Measurements from ENCODE around the gene MAP1LC3B2.
"Not testable (repeated sequence)": the region's sequence is repeated elsewhere in the genome, so short reads cannot be mapped to it uniquely, and the experiment has no call there.

The MAP1LC3B2 gene

DNA sequence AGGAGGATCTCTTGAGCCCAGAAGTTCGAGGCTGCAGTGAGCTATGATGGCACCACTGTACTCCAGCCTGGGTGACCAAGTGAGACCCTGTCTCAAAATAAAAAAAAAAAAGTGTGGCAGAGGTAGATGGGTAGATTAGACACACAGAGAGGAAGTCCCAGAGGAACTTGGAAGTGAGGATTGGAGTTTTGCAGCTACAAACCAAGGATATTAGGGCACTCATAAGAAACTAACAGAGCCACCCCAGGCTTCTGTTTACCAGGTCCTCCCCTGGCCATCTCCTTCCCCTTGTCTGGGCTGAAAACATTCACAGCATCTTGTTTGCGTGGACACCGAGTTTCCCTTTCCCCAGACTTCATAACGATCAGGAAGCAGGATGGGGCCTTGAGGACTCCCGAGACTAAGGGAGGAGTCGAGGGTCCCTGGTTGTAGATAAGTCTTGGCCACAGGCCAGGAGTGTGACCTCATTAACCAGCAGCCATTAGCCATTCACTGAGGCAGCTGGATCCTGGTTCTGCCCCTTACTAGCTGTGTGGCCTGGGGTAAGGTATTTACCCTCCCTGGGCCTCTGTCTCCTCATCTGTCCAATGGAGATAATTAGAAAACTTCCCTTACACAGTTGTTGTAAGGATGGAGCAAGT is 2.1 kb downstream of the MAP1LC3B2 start:
- DNase-seq = no peak

- DNase-seq = no peak
Measured at GRCh38 chr12:116562090-116562489, 2.9 kb downstream of the MAP1LC3B2 start.

DNA sequence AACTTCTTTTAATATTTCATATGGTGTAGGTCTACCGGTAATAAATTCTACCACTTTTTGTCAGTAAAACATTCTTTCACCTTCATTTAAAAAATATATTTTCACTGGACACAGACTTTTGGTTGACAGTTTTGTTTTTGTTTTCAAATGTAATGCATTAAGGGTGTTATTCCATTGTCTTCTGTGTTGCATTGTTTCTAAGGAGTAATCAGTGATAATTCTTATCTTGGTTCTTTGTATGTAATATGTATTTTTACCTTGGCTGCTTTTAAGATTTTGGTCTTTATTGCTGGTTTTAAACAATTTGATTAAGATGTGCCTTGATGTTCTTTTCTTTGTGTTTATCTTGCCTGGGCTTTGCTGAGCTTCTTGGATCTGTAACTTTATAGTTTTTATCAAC is 4.1 kb downstream of the MAP1LC3B2 start:
- no peak for DNase-seq

GRCh38 chr12:116564080-116564479 is 4.9 kb downstream of the MAP1LC3B2 start:
- no peak for DNase-seq

DNA sequence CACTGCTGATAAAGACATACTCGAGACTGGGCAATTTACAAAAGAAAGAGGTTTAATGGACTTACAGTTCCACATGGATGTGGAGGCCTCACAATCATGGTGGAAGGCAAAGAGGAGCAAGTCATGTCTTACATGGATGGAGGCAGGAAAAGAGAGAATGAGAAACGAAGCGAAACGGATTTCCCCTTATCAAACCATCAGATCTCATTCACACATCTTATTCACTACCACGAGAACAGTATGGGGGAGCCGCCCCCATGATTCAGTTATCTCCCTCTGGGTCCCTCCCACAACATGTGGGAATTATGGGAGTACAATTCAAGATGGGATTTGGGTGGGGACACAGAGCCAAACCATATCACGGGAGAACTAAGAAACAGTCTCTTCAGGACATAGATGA is 6.0 kb downstream of the MAP1LC3B2 start:
- DNase-seq = not testable (repeated sequence)

GRCh38 chr12:116565963-116566362 is 6.8 kb downstream of the MAP1LC3B2 start:
- DNase-seq = no peak

- DNase-seq = no peak
Measured at GRCh38 chr12:116568203-116568602, 9.0 kb downstream of the MAP1LC3B2 start.

DNA sequence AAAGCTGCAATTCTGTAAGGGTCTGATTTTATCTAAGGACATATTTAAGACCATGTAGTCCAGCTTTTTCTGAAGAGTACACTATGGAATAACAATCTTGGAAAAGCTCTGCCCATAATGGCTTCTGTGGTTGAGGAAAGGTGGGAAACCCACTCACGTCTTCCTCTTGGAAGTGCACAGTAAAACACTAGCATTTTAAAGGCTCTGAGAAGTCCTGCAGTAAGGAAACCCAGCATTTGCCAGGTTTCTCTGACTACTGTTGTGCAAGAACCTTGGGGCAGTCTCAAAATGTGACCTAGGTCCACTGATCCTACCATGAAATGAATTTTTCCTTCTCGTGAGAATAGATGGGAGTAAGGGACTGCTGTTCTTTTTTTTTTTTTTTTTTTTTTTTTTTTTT is 11.9 kb downstream of the MAP1LC3B2 start:
- DNase-seq = no peak

DNA sequence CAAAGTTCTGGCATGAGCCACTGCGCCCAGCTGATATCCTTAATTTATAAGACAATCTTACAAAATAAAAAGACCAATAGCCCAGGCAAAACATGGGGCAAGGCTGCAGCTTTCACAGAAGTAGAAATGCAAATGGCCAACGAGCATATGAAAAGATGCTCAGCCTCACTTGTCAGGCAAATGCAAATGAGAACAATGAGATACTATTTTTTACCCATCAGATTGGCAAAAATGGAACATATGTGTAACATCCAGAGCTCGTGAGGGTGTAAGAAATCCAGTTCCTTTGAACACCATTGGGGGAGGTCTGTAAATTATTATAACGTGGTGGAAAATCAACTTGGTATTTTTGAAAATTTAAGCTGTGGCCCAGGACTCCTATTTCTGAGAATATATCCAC is 14.6 kb downstream of the MAP1LC3B2 start:
- DNase-seq = no peak

DNA sequence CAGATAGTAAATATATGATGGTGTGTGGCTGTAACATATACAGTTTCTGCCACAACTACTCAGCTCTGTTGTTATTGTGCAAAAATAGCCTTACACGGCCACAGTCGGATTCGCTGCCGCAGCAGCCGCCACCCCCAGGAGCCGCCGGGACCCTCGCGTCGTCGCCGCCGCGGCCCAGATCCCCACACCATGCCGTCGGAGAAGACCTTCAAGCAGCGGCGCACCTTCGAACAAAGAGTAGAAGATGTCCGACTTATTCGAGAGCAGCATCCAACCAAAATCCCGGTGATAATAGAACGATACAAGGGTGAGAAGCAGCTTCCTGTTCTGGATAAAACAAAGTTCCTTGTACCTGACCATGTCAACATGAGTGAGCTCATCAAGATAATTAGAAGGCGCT is 16.6 kb downstream of the MAP1LC3B2 start:
- DNase-seq = not testable (repeated sequence)

- no peak for DNase-seq
Measured at GRCh38 chr12:116577154-116577561, 18.0 kb downstream of the MAP1LC3B2 start.

DNA sequence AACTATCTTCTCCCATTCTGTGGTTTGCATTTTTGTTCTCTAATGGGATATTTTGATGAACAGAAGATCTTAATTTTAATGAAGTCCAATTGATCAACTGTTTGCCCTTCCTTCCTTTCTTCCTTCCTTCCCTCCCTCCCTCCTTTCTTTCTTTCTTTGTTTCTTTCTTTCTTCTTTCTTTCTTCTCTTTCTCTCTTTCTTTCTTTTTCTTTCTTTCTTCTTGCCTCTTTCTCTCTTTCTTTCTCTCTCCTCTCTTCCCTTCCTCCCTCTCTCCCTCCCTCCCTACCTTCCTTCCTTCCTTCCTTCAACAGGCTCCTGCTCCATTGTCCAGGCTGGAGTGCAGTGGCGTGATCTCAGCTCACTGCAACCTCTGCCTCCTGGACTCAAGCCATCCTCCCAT is 18.9 kb downstream of the MAP1LC3B2 start:
- DNase-seq = no peak

- no peak for DNase-seq
Measured at GRCh38 chr12:116582610-116583009, 23.4 kb downstream of the MAP1LC3B2 start.

DNA sequence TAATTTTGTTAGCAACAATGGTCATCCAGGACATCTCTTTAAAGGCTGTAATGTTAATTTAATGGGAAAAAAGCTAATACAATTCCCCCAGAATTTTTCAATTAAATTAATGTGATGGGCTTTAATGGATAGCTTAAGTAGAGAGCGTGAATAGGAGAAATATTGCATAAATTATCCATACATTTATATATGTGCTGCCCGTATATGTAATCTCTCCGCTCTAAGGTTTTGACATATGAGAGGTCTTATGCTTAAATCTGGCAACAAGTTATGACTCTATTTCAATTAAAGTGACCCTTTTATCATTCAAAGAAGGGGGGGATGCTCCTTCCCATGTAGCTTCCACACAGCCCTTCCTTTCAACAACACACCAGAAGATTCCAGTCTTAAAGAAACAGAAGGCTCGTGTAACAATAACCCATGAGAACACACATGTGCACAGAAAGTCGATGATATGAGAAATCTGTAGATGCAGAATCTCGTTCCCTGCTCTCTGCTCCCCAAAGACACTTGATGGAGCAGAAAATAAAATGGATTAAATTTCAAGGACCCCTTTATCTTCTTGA is 24.0 kb downstream of the MAP1LC3B2 start:
- no peak for DNase-seq

DNA sequence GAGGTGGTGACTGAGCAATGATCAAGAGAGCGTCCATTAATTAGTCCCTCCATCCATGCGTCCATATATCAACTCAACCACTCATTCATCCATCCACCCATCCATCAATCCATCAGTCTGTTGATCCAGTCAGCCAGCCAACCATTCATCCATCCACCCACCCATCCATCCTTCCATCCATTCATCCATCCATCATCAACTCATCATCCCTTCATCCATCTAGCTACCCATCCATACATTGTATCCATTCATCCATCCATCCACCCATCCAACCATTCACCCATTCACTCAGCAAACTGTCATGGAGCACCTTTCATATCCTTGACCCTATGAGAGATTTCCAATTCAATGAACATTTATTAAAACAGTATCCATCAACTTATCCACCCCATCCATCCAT is 28.1 kb downstream of the MAP1LC3B2 start:
- no peak for DNase-seq

GRCh38 chr12:116588390-116589028 is 29.3 kb downstream of the MAP1LC3B2 start:
- DNase-seq = no peak

DNA sequence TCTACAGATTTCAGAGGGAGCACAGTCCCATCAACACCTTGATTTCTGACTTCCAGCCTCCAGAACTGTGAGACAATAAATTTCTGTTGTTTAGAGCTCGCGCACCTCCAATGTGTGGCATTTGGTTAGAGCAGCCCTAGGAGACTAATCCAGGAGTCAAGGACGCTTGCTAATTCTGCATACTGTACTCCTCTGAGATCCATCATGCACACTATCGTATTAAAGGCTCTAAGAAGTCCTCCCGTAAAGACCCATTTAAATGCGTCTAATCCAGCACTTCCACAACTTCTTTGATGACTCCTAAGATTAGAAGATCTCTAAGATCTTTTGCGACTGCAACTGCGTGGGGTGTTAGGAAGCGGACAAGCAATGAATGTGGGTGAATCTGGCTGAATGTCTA is 30.4 kb downstream of the MAP1LC3B2 start:
- no peak for DNase-seq

DNA sequence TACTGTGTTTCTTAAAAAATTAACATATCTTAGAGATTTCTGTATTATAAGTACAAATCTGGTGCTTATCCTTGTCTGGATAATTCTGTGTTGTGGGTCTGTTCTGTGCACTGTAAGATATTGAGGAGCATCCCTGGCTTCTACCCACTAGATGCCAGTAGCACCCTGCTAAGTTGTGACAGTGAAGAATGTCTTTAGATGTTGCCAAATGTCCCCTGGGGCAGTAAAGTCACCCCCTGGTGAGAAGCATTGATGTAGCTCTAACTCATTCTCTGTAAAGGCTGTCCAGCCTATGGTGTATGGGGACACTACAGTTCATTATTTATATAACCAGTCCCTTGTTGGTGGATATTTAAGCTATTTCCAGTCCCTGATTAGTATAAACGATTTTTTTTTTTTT is 31.4 kb downstream of the MAP1LC3B2 start:
- DNase-seq = no peak

- DNase-seq = no peak
Measured at GRCh38 chr12:116591855-116592637, 32.9 kb downstream of the MAP1LC3B2 start.

DNA sequence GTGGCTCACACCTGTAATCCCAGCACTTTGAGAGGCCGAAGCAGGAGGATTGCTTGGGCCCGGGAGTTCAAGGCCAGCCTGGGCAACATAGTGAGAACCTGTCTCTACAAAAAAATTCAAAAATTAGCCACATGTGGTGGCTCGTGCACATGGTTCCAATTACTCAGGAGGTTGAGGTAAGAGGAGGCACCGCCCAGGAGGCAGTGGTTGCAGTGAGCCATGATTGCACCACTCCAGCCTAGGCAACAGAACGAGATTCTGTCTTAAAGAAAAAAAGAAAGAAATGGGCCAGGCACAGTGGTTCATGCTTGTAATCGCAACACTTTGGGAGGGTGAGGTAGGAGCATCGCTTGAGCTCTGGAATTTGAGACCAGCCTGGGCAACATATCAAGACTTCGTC is 33.5 kb downstream of the MAP1LC3B2 start:
- no peak for DNase-seq

GRCh38 chr12:116594325-116595038 is 35.3 kb downstream of the MAP1LC3B2 start:
- no peak for DNase-seq

DNA sequence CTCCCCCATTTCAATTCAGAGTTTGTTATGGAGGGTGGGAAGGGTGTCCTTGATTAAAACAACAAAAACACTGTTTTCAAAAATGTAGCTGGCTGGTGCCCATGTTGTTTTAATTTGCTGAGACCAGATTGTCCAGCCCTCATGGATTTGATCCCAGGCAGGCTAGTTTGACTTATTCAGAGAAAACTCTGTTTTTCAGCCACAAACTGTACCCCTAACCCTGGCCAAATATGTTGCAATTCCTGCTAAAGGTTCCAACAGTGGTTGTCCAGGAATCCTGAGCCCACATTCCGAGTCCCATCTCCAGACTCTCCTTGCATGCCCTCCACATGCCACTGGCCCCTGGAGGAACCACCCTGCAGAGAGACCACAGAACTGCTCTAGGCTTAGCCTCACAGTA is 36.0 kb downstream of the MAP1LC3B2 start:
- DNase-seq = no peak

GRCh38 chr12:116595672-116596071 is 36.5 kb downstream of the MAP1LC3B2 start:
- DNase-seq = no peak
